GM23248 (cell line): ENCODE data around the gene MUC22.

ENCODE experiments used
- EZH2 ChIP-seq: fragments of 200-600 bp; sonication (generic); IDR thresholded peaks from 2 replicates; pipeline ENCODE4 v1.6.1; 2018; ENCODE audit warnings: antibody characterized with exemption, mild to moderate bottlenecking; ENCODE audit not compliant: insufficient read depth, poor library complexity, severe bottlenecking
- EZH2phosphoT487 ChIP-seq: fragments of 200-600 bp; sonication (generic); IDR thresholded peaks from 2 replicates; pipeline ENCODE4 v1.6.1; 2018; ENCODE audit warnings: antibody characterized with exemption, moderate library complexity, mild to moderate bottlenecking, low read depth; ENCODE audit not compliant: insufficient read depth

DNA sequence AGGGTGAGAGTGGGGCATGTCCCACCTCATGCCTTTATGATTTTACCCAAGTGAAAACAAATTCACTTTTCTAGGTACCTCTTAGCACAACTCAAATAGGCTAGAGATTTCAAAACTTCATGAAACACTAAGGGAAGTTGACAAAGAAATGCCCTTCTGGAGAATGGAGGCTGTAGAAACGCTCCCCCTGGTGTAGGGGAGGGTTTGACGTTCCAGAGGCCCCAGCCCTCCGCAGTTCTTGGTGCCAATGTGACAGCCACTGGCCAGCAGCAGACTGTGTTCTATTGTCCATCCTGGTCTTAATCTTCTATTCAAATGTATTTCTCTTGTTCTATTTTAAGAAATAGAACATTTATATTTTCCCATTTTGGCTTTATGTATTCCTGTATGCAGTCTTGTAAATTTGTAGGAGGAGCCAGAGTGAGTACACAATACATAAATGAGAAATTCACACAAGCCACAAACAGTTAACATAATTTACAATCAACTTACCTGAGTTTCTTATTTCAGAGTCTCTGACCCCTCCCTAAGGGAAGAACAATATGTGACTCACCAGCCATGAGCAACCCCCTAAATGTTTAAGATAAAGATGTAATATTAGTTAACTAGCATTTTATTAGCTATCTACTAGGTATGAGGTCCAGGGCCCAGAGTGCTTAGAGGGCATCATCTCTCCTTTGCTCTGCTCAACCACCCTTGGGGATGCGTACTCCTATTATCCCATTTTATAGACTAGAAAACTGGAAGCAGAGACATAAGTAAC lies 35.6 kb upstream of the MUC22 start:
- TF ChIP-seq EZH2phosphoT487: no peak
- TF ChIP-seq EZH2: no peak
